Left lobe of liver (tissue), 2 donors: ENCODE measurements around the gene NT5DC3. TPM values are rescaled to one million over a fixed set of nuclear protein-coding genes. Genes with fewer than 3 reads are reported as not detected.
A peak's percentile ranks its signal among the peaks of the same experiment; 100 is the strongest.
"Not testable (repeated sequence)": the region's sequence is repeated elsewhere in the genome, so short reads cannot be mapped to it uniquely, and the experiment has no call there.

ENCODE experiments used
- ATAC-seq: fragments of 200-7000 bp; cut with Tn5 transposase; one replicate; pipeline ENCODE4 v1.9.1; 2020; ENCODE audit warnings: mild to moderate bottlenecking, moderate library complexity
- DNase-seq: peaks from one replicate; pipeline ENCODE4 v3.0.0-alpha.2; 2020; ENCODE audit warnings: low spot score
- total RNA-seq: library from RNA; stranded (reverse); gene quantifications from one replicate; pipeline ENCODE4 v1.2.1, GENCODE V29; 2021
- donor health status: DM: no; HTN: no; CAD: no; lungs with moderate emphysema.
- donor health status: DM: no; HTN: yes; CAD: no.

The NT5DC3 gene
- total RNA-seq, 1 donor from 2014 or later: 9.3 TPM

GRCh38 chr12:103855896-103856657 is 15.0 kb upstream of the NT5DC3 start:
- ATAC-seq: no peak

GRCh38 chr12:103855036-103855712 is 14.1 kb upstream of the NT5DC3 start:
- DNase-seq: no peak
- peak; percentile 93 for ATAC-seq

More at GRCh38 chr12:103855896-103856657, 15.0 kb upstream of the NT5DC3 start:
- no peak for DNase-seq

DNA sequence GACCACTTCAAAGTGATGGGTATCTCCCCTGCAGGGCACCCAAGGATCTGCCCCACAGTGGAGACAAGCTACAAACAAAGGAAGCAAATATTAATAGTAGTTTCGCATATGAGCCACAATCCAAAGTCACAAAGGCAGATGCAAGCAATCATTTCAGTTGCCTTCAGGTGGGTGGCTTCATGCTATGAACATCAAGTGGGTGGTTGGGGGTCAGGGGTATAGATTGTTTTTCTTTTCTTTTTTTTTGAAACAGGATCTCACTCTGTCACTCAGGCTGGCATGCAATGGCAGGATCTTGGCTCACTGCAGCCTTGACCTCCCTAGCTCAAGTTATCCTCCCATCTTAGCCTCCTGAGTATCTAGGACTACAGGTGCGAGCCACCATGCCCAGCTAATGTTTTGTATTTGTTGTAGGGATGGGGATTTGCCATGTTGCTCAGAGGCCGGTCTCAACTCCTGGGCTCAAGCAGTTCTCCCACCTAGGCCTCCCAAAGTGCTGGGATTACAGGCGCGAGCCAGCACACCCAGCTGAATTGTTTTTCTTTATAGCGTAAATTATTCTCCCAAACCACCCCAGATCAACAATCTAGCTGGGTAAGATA is 13.4 kb upstream of the NT5DC3 start:
- DNase-seq: no peak
- ATAC-seq: no peak

DNA sequence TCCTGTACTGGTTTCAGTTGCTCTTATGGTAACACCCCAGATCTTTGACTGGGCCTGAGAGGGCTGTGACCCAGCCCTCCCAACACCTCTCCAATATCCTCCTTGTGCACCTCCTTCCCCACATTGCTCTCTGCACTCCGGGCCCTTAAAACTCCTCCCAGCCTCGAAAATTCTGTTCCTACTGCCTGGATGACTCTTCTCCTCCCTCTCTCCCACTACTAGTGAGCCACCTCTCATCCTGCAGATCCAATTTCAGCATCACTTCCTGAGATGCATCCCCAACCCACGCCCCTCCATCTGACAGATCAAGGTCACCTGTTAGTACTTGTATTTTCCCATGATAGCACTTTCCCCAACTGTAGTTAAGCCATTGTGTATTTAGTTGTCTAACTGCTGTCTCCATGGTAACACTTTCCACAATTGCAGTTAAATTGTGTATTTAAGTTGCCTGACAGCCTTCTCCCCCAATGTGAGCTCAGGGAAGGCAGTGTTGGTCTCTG is 11.5 kb upstream of the NT5DC3 start:
- ATAC-seq: no peak
- DNase-seq: no peak

GRCh38 chr12:103851127-103851526 is 10.1 kb upstream of the NT5DC3 start:
- ATAC-seq (no peak), DNase-seq (no peak)

DNA sequence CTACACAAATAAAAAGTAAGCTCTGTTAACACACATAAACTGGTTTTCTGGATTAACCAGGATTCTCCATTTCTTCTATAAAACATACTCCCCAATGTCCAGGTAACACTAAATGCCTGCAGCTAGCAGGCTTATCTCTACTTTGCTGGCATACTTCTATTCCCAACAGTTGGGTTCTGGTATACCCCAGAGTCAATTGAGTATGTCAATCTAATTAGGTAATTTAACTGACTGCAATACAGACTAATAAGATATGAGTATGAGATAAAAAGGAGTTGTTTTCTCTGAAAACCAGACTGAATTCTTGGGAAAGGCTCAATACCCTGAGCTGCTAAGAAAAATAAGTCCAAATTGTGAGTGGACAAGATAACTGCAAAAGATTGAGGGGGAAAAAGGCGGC is 9.4 kb upstream of the NT5DC3 start:
- DNase-seq (no peak), ATAC-seq (no peak)

GRCh38 chr12:103848917-103849491 is 8.0 kb upstream of the NT5DC3 start:
- DNase-seq: no peak
- no peak for ATAC-seq

DNA sequence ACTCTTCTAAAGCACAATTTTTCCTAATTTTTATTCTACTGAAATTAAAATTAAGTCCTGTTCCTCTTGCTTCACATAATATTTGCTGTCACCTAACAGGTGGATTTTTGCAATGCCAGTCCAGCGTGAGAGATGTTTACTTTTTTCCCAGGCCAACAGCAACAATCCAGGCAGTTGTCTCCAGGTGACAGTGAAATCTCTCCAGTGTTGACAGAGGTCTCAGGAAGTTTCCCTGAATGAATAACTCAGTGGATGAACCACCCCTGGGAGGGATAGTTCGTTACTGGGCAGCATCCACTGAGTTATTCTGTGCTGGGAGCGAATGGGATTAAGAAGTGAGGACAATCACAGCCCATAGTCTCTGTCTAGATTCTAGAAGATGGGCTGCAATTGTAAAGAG is 7.1 kb upstream of the NT5DC3 start:
- DNase-seq (peak; percentile 59), ATAC-seq (peak; percentile 96)

- ATAC-seq: no peak
- no peak for DNase-seq
These were observed 5.4 kb upstream of the NT5DC3 start for GRCh38 chr12:103846415-103846814.

- no peak for DNase-seq
- no peak for ATAC-seq
These were observed 3.3 kb upstream of the NT5DC3 start for GRCh38 chr12:103844305-103844704.

- peak; percentile 91 for DNase-seq
- peak; percentile 76 for ATAC-seq
These were observed 903 bp upstream of the NT5DC3 start for GRCh38 chr12:103841690-103842584.

GRCh38 chr12:103840462-103840875 is 565 bp downstream of the NT5DC3 start:
- DNase-seq: no peak
- ATAC-seq: no peak

- ATAC-seq: no peak
- DNase-seq: no peak
These were observed 1.2 kb downstream of the NT5DC3 start for GRCh38 chr12:103839609-103840461.

DNA sequence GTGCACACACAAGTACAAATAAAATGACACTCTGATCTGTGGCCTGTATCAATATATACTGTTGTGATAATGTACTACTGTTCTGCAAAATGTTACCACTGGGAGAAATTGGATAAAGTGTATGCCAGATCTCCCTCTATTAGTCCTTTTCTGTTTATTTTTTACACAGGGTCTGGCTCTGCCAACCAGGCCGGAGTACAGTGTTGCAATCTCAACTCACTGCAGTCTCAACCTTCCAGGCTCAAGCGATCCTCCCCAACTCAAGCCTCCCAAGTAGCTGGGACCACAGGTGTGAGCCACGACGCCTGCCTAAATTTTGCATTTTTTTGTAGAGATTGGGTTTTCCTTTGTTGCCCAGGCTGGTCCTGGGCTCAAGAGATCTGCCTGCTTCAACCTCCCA is 1.9 kb downstream of the NT5DC3 start:
- DNase-seq: peak; percentile 79

GRCh38 chr12:103838254-103838914 is 2.6 kb downstream of the NT5DC3 start:
- DNase-seq (no peak), ATAC-seq (peak; percentile 10)

More for the DNA sequence above, 1.9 kb downstream of the NT5DC3 start:
- ATAC-seq: peak; percentile 44

- DNase-seq (no peak), ATAC-seq (no peak)
These were observed 4.7 kb downstream of the NT5DC3 start for GRCh38 chr12:103836345-103836744.

DNA sequence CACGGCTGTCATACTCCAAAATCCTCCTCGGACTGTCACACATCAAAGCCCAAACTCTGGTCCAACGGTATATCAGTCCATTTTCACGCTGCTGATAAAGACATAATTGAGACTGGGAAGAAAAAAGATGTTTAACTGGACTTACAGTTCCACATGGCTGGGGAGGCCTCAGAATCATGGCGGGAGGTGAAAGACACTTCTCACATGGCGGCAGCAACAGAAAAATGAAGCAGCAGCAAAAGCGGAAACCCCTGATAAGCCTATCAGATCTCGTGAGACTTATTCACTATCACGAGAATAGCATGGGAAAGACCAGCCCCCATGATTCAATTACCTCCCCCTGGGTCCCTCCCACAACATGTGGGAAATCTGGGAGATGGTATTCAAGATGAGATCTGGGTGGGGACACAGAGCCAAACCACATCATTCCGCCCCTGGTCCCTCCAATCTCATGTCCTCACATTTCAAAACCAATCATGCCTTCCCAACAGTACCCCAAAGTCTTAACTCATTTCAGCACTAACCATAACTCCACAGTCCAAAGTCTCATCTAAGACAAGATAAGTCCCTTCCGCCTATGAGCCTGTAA is 5.2 kb downstream of the NT5DC3 start:
- not testable (repeated sequence) for DNase-seq, ATAC-seq

- DNase-seq (no peak), ATAC-seq (no peak)
These were observed 6.1 kb downstream of the NT5DC3 start for GRCh38 chr12:103834942-103835341.
